T-cell (primary cell): ENCODE data around the gene MYB. TPM values are rescaled to one million over a fixed set of nuclear protein-coding genes. Genes with fewer than 3 reads are reported as not detected.
"Not testable (repeated sequence)": the region's sequence is repeated elsewhere in the genome, so short reads cannot be mapped to it uniquely, and the experiment has no call there.

Experiments used
- ATAC-seq, 4 experiments: fragments of 200-7000 bp in 3 of 4; fragments of 150-1000 bp in 1 of 4; cut with Tn5 transposase; replicated peaks in 1 of 4; 1 replicate in 3 of 4; 2 replicates in 1 of 4; pipeline ENCODE4 v1.10.0; 2021; ENCODE audit warnings: moderate library complexity in 3 of 4, mild to moderate bottlenecking in 2 of 4, moderate number of reproducible peaks in 1 of 4
- CTCF ChIA-PET, 2 donors: fragments of 300-600 bp; sonication (Branson Sonifier 250); formaldehyde crosslinking; loops; one replicate each; lab custom pipeline; 2022; ENCODE audit warnings: antibody characterized with exemption in 2 of 2; lab: Charles Lee
- POLR2A ChIA-PET, 2 donors: fragments of 300-600 bp; sonication (Branson Sonifier 250); formaldehyde crosslinking; loops; one replicate each; lab custom pipeline; 2022; ENCODE audit warnings: antibody characterized with exemption in 2 of 2; lab: Charles Lee
- DNase-seq, 35 experiments: peaks; one replicate each; pipeline versions ENCODE4 v3.0.0 to v3.0.0-alpha.2; 2013 to 2023
- H3K27ac ChIP-seq: one replicate; pipeline ENCODE4 v1.5.1; 2013; ENCODE audit warnings: low read length
- H3K27me3 ChIP-seq, 2 experiments: replicated peaks in 1 of 2; 1 replicate in 1 of 2; 2 replicates in 1 of 2; pipeline versions ENCODE4 v1.6.1 to v1.7.0; 2013; ENCODE audit warnings: low read length in 1 of 2, mixed read lengths in 1 of 2; ENCODE audit not compliant: control insufficient read depth in 2 of 2, insufficient read depth in 2 of 2; ENCODE audit errors: extremely low read depth in 1 of 2
- H3K36me3 ChIP-seq, 2 donors: 1 replicate in 1 of 2; 2 replicates in 1 of 2; pipeline versions ENCODE4 v1.6.1 to v1.7.0; 2013; ENCODE audit warnings: low read length in 1 of 2; ENCODE audit not compliant: control insufficient read depth in 2 of 2, insufficient read depth in 1 of 2; ENCODE audit errors: extremely low read depth in 1 of 2
- H3K4me1 ChIP-seq, 2 experiments: 1 replicate in 1 of 2; 2 replicates in 1 of 2; pipeline versions ENCODE4 v1.6.1 to v1.7.0; 2013; ENCODE audit warnings: low read length in 2 of 2, mixed read lengths in 1 of 2; ENCODE audit not compliant: insufficient read depth in 2 of 2, control insufficient read depth in 1 of 2; ENCODE audit errors: extremely low read depth in 1 of 2
- H3K4me3 ChIP-seq, 2 donors: 1 replicate in 1 of 2; 2 replicates in 1 of 2; pipeline versions ENCODE4 v1.5.1 to v1.7.0; 2013; ENCODE audit warnings: mild to moderate bottlenecking in 2 of 2, low read length in 1 of 2, moderate library complexity in 1 of 2; ENCODE audit not compliant: control insufficient read depth in 1 of 2; ENCODE audit errors: extremely low read depth in 1 of 2
- H3K9me3 ChIP-seq: 2 replicates; pipeline ENCODE4 v1.7.0; 2013
- H3K27ac Mint-ChIP-seq, 2 donors: one replicate each; pipeline ENCODE4 v1.8.0; 2020 to 2021; ENCODE audit warnings: mild to moderate bottlenecking in 2 of 2, mixed read lengths in 2 of 2
- H3K27me3 Mint-ChIP-seq, 2 donors: one replicate each; pipeline ENCODE4 v1.8.0; 2021 to 2022; ENCODE audit warnings: mixed read lengths in 2 of 2
- H3K36me3 Mint-ChIP-seq: one replicate; pipeline ENCODE4 v1.8.0; 2021; ENCODE audit warnings: mixed read lengths
- H3K4me1 Mint-ChIP-seq, 3 donors: one replicate each; pipeline ENCODE4 v1.8.0; 2020 to 2022; ENCODE audit warnings: mixed read lengths in 3 of 3, mild to moderate bottlenecking in 1 of 3
- H3K4me3 Mint-ChIP-seq, 3 donors: one replicate each; pipeline ENCODE4 v1.8.0; 2020 to 2022; ENCODE audit warnings: mild to moderate bottlenecking in 3 of 3, mixed read lengths in 3 of 3, moderate library complexity in 3 of 3
- H3K9me3 Mint-ChIP-seq, 3 donors: one replicate each; pipeline ENCODE4 v1.8.0; 2020 to 2022; ENCODE audit warnings: mixed read lengths in 3 of 3
- WGBS: methylation state at CpG from one replicate; pipeline ENCODE4 v1.1.5; 2013; ENCODE audit warnings: missing lambda C conversion rate; ENCODE audit not compliant: insufficient coverage; 5-methylcytosine and 5-hydroxymethylcytosine counted together
- total RNA-seq, 35 experiments: library from RNA in 6 of 35; stranded (reverse) in 6 of 35; fragments of 120-200 nt in 1 of 35; gene quantifications; one replicate each; pipeline versions ENCODE4 v1.2.1 to v1.2.4 and lab custom pipeline; 2013 to 2026

The MYB gene
- total RNA-seq, 5 donors from 2014 or later (not counting 1 experiment from before 2014, with no cell fraction given): 4.4 to 23.9 (median 17.1) TPM

DNA sequence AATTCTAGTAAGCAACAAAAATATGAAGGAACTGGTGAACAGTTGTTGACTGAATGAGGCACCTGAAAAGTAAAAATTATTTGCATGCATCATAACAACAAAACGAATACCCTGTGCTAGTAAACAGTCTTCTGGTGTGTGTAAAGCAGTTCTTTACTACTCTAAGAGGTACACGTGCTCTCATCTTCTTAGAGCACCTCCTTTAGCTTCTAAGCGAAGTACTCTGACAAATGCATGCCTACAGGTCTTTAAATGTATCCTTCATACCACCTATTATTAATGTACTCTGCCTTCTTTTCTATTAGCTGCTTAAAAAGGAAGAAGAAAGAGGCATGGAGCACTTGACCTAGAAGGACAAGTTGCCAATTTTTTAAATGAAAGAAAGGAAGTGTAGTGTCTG is 32.2 kb upstream of the MYB start:
- peak overlapping the region in 1 of 2 donors; percentile 40 for H3K27ac Mint-ChIP-seq
- H3K9me3 Mint-ChIP-seq: no peaks in the 10 kb centered on the region
- no peaks in the 10 kb centered on the region for H3K36me3 Mint-ChIP-seq
- peaks cover 30 to 36% (median 34%) of the 10 kb centered on the region in 3 donors for H3K4me1 Mint-ChIP-seq
- POLR2A ChIA-PET: no interaction called here
- Histone ChIP-seq H3K27ac (no peak overlapping the region), H3K36me3 (no peaks in the 10 kb centered on the region), H3K27me3 (no peaks in the 10 kb centered on the region), H3K4me1 (peaks cover 0 to 7% of the 10 kb centered on the region in 2 experiments), H3K4me3 (no peak overlapping the region), H3K9me3 (no peaks in the 10 kb centered on the region)
- DNase-seq (no peak), ATAC-seq (no peak)
- WGBS: 48% methylated on average over 2 of the region's 3 CpGs
- CTCF ChIA-PET: interaction anchor here (0.5 to 2.0 kb wide), 5 partner anchors 12 to 64 kb away, joined by 3 to 7 read pairs (median 6); no protein-coding TSS in a partner anchor
- H3K27me3 Mint-ChIP-seq: no peaks in the 10 kb centered on the region
- no peak overlapping the region for H3K4me3 Mint-ChIP-seq

DNA sequence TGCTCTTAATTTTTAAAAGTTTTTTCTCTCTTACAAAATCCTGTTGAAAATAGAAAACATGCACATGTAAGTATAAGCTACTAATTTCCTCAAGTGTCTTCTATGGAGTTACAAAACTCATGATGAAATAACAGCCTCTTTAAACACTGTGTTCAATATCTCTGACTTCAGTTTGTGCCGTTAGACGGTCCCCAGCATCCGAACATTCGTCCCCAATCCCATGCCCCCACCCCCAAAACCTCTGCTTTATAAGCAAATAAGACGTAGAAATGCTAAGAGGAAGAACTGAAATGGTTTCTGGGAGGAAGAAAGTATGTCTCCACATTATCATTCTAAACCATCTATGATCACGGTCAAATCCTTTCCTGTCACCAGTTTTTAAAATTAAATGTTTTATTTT is 31.7 kb upstream of the MYB start:
- Histone ChIP-seq H3K9me3 (no peaks in the 10 kb centered on the region), H3K4me1 (peaks cover 0 to 7% of the 10 kb centered on the region in 2 experiments), H3K36me3 (no peaks in the 10 kb centered on the region), H3K27ac (no peak overlapping the region), H3K27me3 (no peaks in the 10 kb centered on the region), H3K4me3 (no peak overlapping the region)
- H3K36me3 Mint-ChIP-seq: no peaks in the 10 kb centered on the region
- POLR2A ChIA-PET: no interaction called here
- H3K4me1 Mint-ChIP-seq: peaks cover 30 to 36% (median 34%) of the 10 kb centered on the region in 3 donors
- ATAC-seq (no peak), DNase-seq (no peak)
- no peak overlapping the region for H3K4me3 Mint-ChIP-seq
- CTCF ChIA-PET: interaction anchor here (0.5 to 1.0 kb wide), 5 partner anchors 12 to 63 kb away, joined by 3 to 7 read pairs (median 4); no protein-coding TSS in a partner anchor
- H3K27me3 Mint-ChIP-seq: no peaks in the 10 kb centered on the region
- WGBS: no CpG with 5 or more reads among the region's 6 CpGs
- H3K9me3 Mint-ChIP-seq: no peaks in the 10 kb centered on the region
- H3K27ac Mint-ChIP-seq: no peak overlapping the region

DNA sequence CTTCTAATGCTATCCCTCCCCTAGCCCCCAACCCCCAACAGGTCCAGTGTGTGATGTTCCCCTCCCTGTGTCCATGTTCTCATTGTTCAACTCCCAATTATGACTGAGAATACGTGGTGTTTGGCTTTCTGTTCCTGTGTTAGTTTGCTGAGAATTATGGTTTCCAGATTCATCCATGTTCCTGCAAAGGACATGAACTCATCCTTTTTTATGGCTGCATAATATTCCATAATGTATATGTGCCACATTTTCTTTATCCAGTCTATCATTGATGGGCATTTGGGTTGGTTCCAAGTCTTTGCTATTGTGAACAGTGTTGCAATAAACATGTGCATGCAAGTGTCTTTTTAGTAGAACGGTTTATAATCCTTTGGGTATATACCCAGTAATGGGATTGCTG is 30.6 kb upstream of the MYB start:
- CTCF ChIA-PET, H3K27me3 ChIP-seq, DNase-seq, H3K27ac ChIP-seq, H3K4me3 Mint-ChIP-seq, H3K4me1 ChIP-seq, H3K36me3 Mint-ChIP-seq, H3K27ac Mint-ChIP-seq, ATAC-seq, H3K4me3 ChIP-seq, H3K9me3 ChIP-seq, POLR2A ChIA-PET, H3K36me3 ChIP-seq, H3K27me3 Mint-ChIP-seq, H3K9me3 Mint-ChIP-seq: not testable (repeated sequence)
- WGBS: no CpG with 5 or more reads among the region's 2 CpGs
- H3K4me1 Mint-ChIP-seq: peaks cover 22 to 27% (median 27%) of the 10 kb centered on the region in 3 donors

DNA sequence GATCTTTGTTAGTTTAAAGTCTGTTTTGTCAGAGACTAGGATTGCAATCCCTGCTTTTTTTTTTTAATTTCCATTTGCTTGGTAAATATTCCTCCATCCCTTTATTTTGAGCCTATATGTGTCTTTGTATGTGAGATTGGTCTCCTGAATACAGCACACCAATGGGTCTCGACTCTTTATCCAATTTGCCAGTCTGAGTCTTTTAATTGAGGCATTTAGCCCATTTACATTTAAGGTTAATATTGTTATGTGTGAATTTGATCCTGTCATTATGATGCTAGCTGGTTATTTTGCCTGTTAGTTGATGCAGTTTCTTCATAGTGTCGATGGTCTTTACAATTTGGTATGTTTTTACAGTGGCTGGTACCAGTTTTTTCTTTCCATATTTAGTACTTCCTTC is 27.0 kb upstream of the MYB start:
- H3K4me1 ChIP-seq, H3K4me1 Mint-ChIP-seq, CTCF ChIA-PET, DNase-seq, H3K36me3 ChIP-seq, H3K27me3 Mint-ChIP-seq, H3K4me3 Mint-ChIP-seq, ATAC-seq, H3K9me3 ChIP-seq, H3K27ac Mint-ChIP-seq, H3K27ac ChIP-seq, H3K27me3 ChIP-seq, H3K36me3 Mint-ChIP-seq, H3K4me3 ChIP-seq, H3K9me3 Mint-ChIP-seq: not testable (repeated sequence)
- POLR2A ChIA-PET: interaction anchor here in 1 of 2 donors (0.7 kb wide), 1 partner anchor 30 kb away, joined by 3 read pairs; no protein-coding TSS in a partner anchor
- WGBS: no CpG with 5 or more reads among the region's 2 CpGs

DNA sequence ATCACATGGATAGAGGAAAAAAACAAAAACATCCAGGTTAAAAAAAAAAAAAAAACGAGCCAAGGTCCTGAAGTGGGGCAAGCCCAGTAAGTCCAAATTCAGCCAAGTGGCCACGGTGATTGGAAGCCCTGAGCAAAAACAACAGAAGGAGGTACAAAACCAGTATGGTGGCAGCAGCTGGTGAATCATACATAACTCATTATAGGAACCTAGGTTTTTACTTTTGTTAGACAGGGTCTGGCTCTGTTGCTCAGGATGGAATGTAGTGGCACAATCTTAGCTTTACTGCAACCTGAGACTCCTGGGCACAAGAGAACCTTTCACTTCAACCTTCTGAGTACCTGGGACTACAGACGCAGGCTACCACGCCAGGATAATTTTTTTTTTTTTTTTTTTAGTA is 22.7 kb upstream of the MYB start:
- Mint-ChIP-seq H3K4me3 (no peak overlapping the region), H3K4me1 (peaks cover 23 to 34% (median 24%) of the 10 kb centered on the region in 3 donors), H3K27me3 (peaks cover 0 to 3% of the 10 kb centered on the region in 2 donors), H3K9me3 (no peaks in the 10 kb centered on the region), H3K36me3 (no peaks in the 10 kb centered on the region), H3K27ac (no peak overlapping the region)
- CTCF ChIA-PET: interaction anchor here in 1 of 2 donors (0.5 kb wide), 1 partner anchor 26 kb away, joined by 3 read pairs; no protein-coding TSS in a partner anchor
- H3K9me3 ChIP-seq: no peaks in the 10 kb centered on the region
- H3K27ac ChIP-seq: no peak overlapping the region
- H3K36me3 ChIP-seq: no peaks in the 10 kb centered on the region
- WGBS: 50% methylated on average over 1 of the region's 4 CpGs
- DNase-seq: no peak
- peaks cover 8 to 12% of the 10 kb centered on the region in 2 experiments for H3K4me1 ChIP-seq
- no peak for ATAC-seq
- POLR2A ChIA-PET: interaction anchor here in 1 of 2 donors (1.0 kb wide), 1 partner anchor 912 kb away, joined by 10 read pairs; no protein-coding TSS in a partner anchor
- H3K27me3 ChIP-seq: peaks cover 0 to 9% of the 10 kb centered on the region in 2 experiments
- H3K4me3 ChIP-seq: no peak overlapping the region

DNA sequence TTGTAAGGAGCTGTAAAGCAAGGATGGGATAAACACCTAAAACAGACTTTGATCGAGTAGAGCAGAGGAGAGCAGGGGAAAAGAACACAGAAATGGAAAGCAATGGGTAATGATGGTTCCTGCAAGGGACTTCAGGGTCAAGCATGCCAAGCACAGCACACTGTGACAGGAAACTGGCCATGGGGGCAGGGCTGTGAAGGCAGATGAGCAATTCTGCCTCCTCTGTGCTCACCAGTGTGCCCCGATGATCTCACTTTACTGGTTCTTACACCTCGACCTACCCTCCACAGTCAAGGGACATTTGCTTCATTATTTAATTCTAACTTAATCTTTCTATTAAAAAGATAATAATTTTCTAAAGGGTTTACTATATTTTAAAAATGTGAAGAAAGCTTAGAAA is 21.6 kb upstream of the MYB start:
- no peak overlapping the region for H3K4me3 Mint-ChIP-seq
- H3K4me1 ChIP-seq: peaks cover 9 to 12% of the 10 kb centered on the region in 2 experiments
- ATAC-seq (no peak), DNase-seq (no peak)
- peaks cover 0 to 9% of the 10 kb centered on the region in 2 experiments for H3K27me3 ChIP-seq
- peaks cover 0 to 3% of the 10 kb centered on the region in 2 donors for H3K27me3 Mint-ChIP-seq
- no peak overlapping the region for H3K27ac Mint-ChIP-seq
- no peak overlapping the region for H3K27ac ChIP-seq
- H3K36me3 ChIP-seq: no peaks in the 10 kb centered on the region
- no peak overlapping the region for H3K4me3 ChIP-seq
- H3K9me3 Mint-ChIP-seq: no peaks in the 10 kb centered on the region
- H3K9me3 ChIP-seq: no peaks in the 10 kb centered on the region
- ChIA-PET CTCF (interaction anchor here (0.5 to 1.4 kb wide), 5 partner anchors 65 to 1356 kb away, joined by 3 to 4 read pairs (median 3); partner anchors contain the start of gene HBS1L (in 1 of the 2)), POLR2A (interaction anchor here (0.5 to 0.6 kb wide), 5 partner anchors 9 to 637 kb away, joined by 3 to 7 read pairs (median 5); no protein-coding TSS in a partner anchor)
- H3K36me3 Mint-ChIP-seq: no peaks in the 10 kb centered on the region
- 29% methylated on average over 1 of the region's 3 CpGs for WGBS
- H3K4me1 Mint-ChIP-seq: peaks cover 25 to 40% (median 27%) of the 10 kb centered on the region in 3 donors
